GM18520 (cell line): ENCODE results near the gene SLC17A1.

Experiments used
- ATAC-seq: cut with Tn5 transposase; IDR thresholded peaks from one replicate; pipeline ENCODE4 v1.9.1; 2021; ENCODE audit not compliant: unreplicated experiment

SLC17A1 gene

GRCh38 chr6:25833136-25833535 is 1.3 kb upstream of the SLC17A1 start:
- ATAC-seq = no peak

GRCh38 chr6:25832670-25833069 is 818 bp upstream of the SLC17A1 start:
- no peak for ATAC-seq

- ATAC-seq = no peak
Measured at GRCh38 chr6:25832307-25832662, 433 bp upstream of the SLC17A1 start.

- ATAC-seq = no peak
Measured at GRCh38 chr6:25830458-25830857, 1.4 kb downstream of the SLC17A1 start.

GRCh38 chr6:25829375-25829774 is 2.5 kb downstream of the SLC17A1 start:
- no peak for ATAC-seq

- ATAC-seq = no peak
Measured at GRCh38 chr6:25821341-25821740, 10.5 kb downstream of the SLC17A1 start.

GRCh38 chr6:25816252-25816651 is 15.6 kb downstream of the SLC17A1 start:
- ATAC-seq = no peak

GRCh38 chr6:25815194-25815593 is 16.7 kb downstream of the SLC17A1 start:
- no peak for ATAC-seq

- no peak for ATAC-seq
Measured at GRCh38 chr6:25804804-25805203, 27.0 kb downstream of the SLC17A1 start.

GRCh38 chr6:25801436-25801835 is 30.4 kb downstream of the SLC17A1 start:
- ATAC-seq = no peak

- ATAC-seq = no peak
Measured at GRCh38 chr6:25794784-25795183, 37.1 kb downstream of the SLC17A1 start.

- no peak for ATAC-seq
Measured at GRCh38 chr6:25793970-25794369, 37.9 kb downstream of the SLC17A1 start.

- ATAC-seq = no peak
Measured at GRCh38 chr6:25792016-25792415, 39.8 kb downstream of the SLC17A1 start.

GRCh38 chr6:25789475-25789874 is 42.4 kb downstream of the SLC17A1 start:
- ATAC-seq = no peak

GRCh38 chr6:25788305-25788922 is 43.4 kb downstream of the SLC17A1 start:
- ATAC-seq = no peak

GRCh38 chr6:25787428-25787827 is 44.4 kb downstream of the SLC17A1 start:
- ATAC-seq = no peak

GRCh38 chr6:25781134-25781533 is 50.7 kb downstream of the SLC17A1 start:
- ATAC-seq = no peak

GRCh38 chr6:25777856-25778649 is 53.8 kb downstream of the SLC17A1 start:
- ATAC-seq = no peak

- no peak for ATAC-seq
Measured at GRCh38 chr6:25777031-25777430, 54.8 kb downstream of the SLC17A1 start.

- no peak for ATAC-seq
Measured at GRCh38 chr6:25774120-25774715, 57.6 kb downstream of the SLC17A1 start.

- ATAC-seq = no peak
Measured at GRCh38 chr6:25769983-25770382, 61.9 kb downstream of the SLC17A1 start.

GRCh38 chr6:25768566-25768965 is 63.3 kb downstream of the SLC17A1 start:
- ATAC-seq = no peak
